Activated CD4-positive, alpha-beta T cell treated with anti-CD3 and anti-CD28 coated beads, Interleukin-2, amount 10 ng/mL, durations not matched to agents 24 days and 14 days (primary cell): Measurements from ENCODE around the gene IGSF11. TPM values are rescaled to one million over a fixed set of nuclear protein-coding genes. Genes with fewer than 3 reads are reported as not detected.
A peak's percentile ranks its signal among the peaks of the same experiment; 100 is the strongest.

Source experiments
- DNase-seq: peaks from one replicate; pipeline ENCODE4 v3.0.0; 2022
- H3K27ac Mint-ChIP-seq: one replicate; pipeline ENCODE4 v1.8.0; 2022; ENCODE audit warnings: mild to moderate bottlenecking, mixed read lengths
- H3K27me3 Mint-ChIP-seq: one replicate; pipeline ENCODE4 v1.8.0; 2022; ENCODE audit warnings: mixed read lengths
- H3K36me3 Mint-ChIP-seq: one replicate; pipeline ENCODE4 v1.8.0; 2022; ENCODE audit warnings: low read depth, mild to moderate bottlenecking, mixed read lengths
- H3K4me1 Mint-ChIP-seq: one replicate; pipeline ENCODE4 v1.8.0; 2021; ENCODE audit warnings: mixed read lengths
- H3K4me3 Mint-ChIP-seq: one replicate; pipeline ENCODE4 v1.8.0; 2022; ENCODE audit warnings: mild to moderate bottlenecking, moderate library complexity, mixed read lengths
- H3K9me3 Mint-ChIP-seq: one replicate; pipeline ENCODE4 v1.8.0; 2021; ENCODE audit warnings: mixed read lengths
- intact Hi-C: fragments of 100-400 bp; cut with micrococcal nuclease; formaldehyde crosslinking; loops from one replicate; pipeline ENCODE4 v1.15.1; 2023
- total RNA-seq: library from RNA; stranded (reverse); gene quantifications from 2 replicates; pipeline ENCODE4 v1.2.3, GENCODE V29; 2022

IGSF11 gene
- total RNA-seq, 1 donor from 2014 or later: not detected

- DNase-seq: no peak
- Mint-ChIP-seq H3K4me1 (peaks cover 23% of the 10 kb centered on the region), H3K27me3 (peaks cover 2% of the 10 kb centered on the region), H3K27ac (no peak overlapping the region), H3K4me3 (no peak overlapping the region), H3K9me3 (no peaks in the 10 kb centered on the region), H3K36me3 (peaks cover 4% of the 10 kb centered on the region)
- intact Hi-C loops: no loop called here
Measured at GRCh38 chr3:118951089-118951488, 83.6 kb downstream of the IGSF11 start.

DNA sequence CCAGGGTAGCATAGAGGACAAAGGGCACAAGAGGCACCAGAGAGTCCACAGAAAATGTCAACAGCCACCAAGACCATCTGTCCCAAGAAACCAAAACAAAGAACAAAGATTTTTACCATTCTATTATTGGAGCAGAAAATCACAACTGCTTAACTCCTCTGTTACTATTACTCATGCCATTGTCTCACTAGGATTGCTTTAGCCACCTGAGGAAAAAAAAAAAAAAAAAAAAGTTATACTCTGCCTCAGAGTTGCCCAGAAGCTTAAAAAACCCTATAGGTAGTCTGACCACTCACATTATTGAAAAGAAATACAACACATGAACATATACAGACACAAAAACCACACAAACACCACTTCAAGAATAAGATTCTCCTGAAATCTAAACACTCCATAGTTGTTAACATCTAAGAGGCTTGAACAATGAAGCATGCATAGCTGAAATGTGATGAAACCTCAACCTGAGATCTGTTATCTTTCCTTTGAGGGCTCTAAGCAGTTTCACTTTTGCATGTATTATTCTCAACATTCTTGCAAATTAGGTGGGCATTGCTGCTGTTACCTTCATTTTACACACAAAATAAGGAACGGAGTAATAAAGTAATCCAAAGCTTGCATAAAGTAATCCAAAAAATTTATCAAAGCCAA is 85.4 kb downstream of the IGSF11 start:
- Mint-ChIP-seq H3K36me3 (peaks cover 4% of the 10 kb centered on the region), H3K27me3 (peaks cover 3% of the 10 kb centered on the region), H3K4me3 (peak overlapping the region; percentile 62), H3K9me3 (no peaks in the 10 kb centered on the region), H3K27ac (peak overlapping the region; percentile 23), H3K4me1 (peaks cover 14% of the 10 kb centered on the region)
- peak; percentile 69 for DNase-seq
- intact Hi-C loops: no loop called here

DNA sequence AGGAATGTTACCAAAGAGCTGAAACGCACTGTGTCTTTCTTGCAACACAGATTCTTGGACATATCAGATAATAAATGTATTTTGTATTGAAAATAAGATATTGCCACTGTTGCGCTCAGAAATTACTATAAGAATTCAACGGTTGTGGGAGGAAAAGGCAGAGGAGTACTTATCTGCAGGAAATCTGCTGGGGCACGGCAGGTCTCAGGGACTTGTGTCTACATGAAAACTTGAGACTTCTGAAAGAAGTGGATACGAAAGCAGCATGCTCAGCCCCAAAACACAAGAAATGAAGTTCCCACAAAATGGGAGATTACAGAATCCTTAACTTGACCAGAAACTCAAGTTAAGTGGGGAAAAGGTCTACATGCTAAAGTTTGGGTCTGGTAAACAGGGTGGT is 86.5 kb downstream of the IGSF11 start:
- no peak overlapping the region for H3K27ac Mint-ChIP-seq
- H3K36me3 Mint-ChIP-seq: no peaks in the 10 kb centered on the region
- peaks cover 2% of the 10 kb centered on the region for H3K27me3 Mint-ChIP-seq
- H3K4me3 Mint-ChIP-seq: no peak overlapping the region
- H3K9me3 Mint-ChIP-seq: no peaks in the 10 kb centered on the region
- no peak for DNase-seq
- peaks cover 14% of the 10 kb centered on the region for H3K4me1 Mint-ChIP-seq
- intact Hi-C loops: no loop called here

DNA sequence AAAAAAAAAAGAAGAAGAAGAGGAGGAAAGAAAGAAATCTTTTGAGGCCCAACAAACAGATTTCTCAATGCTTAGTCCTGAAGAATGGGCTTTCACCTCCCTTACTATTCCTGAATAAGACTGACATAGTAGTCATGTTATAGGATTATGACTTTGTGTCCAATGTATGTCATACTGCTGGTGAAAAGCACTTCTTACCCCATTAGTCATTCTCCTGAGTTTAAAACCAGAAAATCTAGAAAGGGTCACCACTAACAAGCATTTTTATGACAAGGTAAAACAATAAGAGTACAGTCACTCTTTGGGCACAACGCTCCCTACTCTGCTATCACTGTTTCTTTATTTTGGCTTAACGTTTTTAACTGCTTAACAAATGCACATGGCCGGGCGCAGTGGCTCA is 88.2 kb downstream of the IGSF11 start:
- peaks cover 2% of the 10 kb centered on the region for H3K27me3 Mint-ChIP-seq
- H3K4me1 Mint-ChIP-seq: peaks cover 21% of the 10 kb centered on the region
- no peak overlapping the region for H3K27ac Mint-ChIP-seq
- no peaks in the 10 kb centered on the region for H3K9me3 Mint-ChIP-seq
- no peak overlapping the region for H3K4me3 Mint-ChIP-seq
- intact Hi-C loops: no loop called here
- H3K36me3 Mint-ChIP-seq: no peaks in the 10 kb centered on the region
- no peak for DNase-seq

GRCh38 chr3:118945834-118946233 is 88.8 kb downstream of the IGSF11 start:
- peaks cover 2% of the 10 kb centered on the region for H3K27me3 Mint-ChIP-seq
- no peak overlapping the region for H3K27ac Mint-ChIP-seq
- no peaks in the 10 kb centered on the region for H3K9me3 Mint-ChIP-seq
- H3K36me3 Mint-ChIP-seq: no peaks in the 10 kb centered on the region
- peaks cover 21% of the 10 kb centered on the region for H3K4me1 Mint-ChIP-seq
- no peak for DNase-seq
- H3K4me3 Mint-ChIP-seq: no peak overlapping the region
- intact Hi-C loops: no loop called here

DNA sequence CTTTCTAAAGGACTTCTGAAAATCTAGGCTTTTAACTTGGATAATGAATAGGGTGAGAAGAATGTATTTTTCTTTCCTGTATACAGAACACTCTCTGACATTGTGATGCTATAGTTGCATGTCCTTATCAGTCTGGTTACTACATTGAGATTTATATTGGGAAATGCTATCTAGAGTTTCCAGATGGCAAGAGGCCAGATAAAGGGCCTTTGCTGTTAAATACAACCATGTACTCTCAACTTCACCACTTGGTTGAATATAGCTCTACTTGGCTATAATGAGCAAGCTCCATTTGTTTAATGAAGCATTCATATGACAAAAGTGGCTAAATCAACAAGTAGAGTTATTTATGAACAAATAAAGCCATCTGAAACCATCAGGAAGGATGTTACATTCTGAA is 91.0 kb downstream of the IGSF11 start:
- peaks cover 15% of the 10 kb centered on the region for H3K4me1 Mint-ChIP-seq
- peaks cover 2% of the 10 kb centered on the region for H3K27me3 Mint-ChIP-seq
- no peak overlapping the region for H3K27ac Mint-ChIP-seq
- intact Hi-C loops: no loop called here
- H3K4me3 Mint-ChIP-seq: no peak overlapping the region
- no peaks in the 10 kb centered on the region for H3K36me3 Mint-ChIP-seq
- H3K9me3 Mint-ChIP-seq: no peaks in the 10 kb centered on the region
- no peak for DNase-seq

DNA sequence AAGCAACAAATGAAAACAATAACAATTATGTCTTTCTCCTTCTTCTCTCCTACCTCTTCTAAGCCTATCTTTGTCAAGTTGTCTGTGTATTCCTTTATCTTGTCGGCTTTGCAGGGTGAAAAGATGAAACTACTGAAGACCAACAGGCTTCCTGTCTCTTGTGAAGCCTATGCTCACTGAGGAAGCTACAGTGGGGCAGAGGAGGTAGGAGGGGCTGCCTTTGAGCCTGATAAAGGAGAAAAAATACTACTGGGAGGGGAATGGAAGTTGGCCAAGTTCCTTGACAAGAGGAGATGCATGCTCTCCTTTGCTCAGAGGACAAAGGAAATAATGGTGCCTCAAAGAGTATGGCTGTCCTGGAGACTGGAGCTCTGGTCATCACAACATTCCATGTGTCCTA is 92.0 kb downstream of the IGSF11 start:
- DNase-seq: peak; percentile 58
- Mint-ChIP-seq H3K27ac (no peak overlapping the region), H3K4me1 (peaks cover 14% of the 10 kb centered on the region), H3K9me3 (no peaks in the 10 kb centered on the region), H3K4me3 (no peak overlapping the region), H3K27me3 (peaks cover 2% of the 10 kb centered on the region), H3K36me3 (no peaks in the 10 kb centered on the region)
- intact Hi-C loops: no loop called here

DNA sequence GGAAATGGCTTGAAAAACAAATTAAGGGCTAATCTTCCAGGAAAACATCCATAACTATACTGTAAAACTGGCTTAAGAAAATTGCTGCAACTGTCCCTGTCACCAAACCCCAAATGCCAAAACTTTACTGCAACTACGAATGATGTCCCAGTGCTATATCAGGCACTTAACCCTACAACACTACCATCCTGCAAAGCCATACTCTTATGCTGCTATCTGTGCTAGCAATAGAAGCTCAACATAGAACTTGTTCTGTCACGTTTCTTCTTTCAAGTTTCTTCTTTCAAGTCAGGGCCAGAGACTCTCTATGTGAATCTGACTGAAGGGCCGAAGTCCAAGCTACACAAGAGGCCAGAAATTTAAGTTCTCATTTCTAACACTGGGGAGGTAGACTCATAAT is 92.5 kb downstream of the IGSF11 start:
- H3K27me3 Mint-ChIP-seq: peaks cover 2% of the 10 kb centered on the region
- H3K36me3 Mint-ChIP-seq: no peaks in the 10 kb centered on the region
- no peak overlapping the region for H3K4me3 Mint-ChIP-seq
- no peak overlapping the region for H3K27ac Mint-ChIP-seq
- peaks cover 14% of the 10 kb centered on the region for H3K4me1 Mint-ChIP-seq
- no peaks in the 10 kb centered on the region for H3K9me3 Mint-ChIP-seq
- intact Hi-C loops: no loop called here
- DNase-seq: no peak

DNA sequence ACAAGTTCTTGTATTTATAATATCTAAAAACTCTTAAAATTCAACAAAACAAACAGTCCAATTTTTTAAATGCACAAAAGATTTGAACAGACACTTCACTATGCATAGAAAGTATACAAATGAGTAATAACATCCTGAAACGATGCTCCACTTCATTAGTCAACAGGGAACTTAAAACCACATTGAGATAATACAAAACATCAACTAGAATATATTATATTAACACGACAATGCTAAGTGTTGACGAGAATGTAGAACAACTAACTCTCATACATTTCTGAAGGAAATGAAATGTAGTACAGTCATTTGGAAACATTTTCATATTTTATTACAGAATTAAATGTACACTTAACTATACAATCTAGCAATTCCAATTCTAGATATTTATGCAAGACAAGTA is 93.4 kb downstream of the IGSF11 start:
- Mint-ChIP-seq H3K9me3 (no peaks in the 10 kb centered on the region), H3K4me3 (no peak overlapping the region), H3K4me1 (peaks cover 14% of the 10 kb centered on the region), H3K27ac (no peak overlapping the region), H3K27me3 (peaks cover 2% of the 10 kb centered on the region), H3K36me3 (no peaks in the 10 kb centered on the region)
- no peak for DNase-seq
- intact Hi-C loops: no loop called here

DNA sequence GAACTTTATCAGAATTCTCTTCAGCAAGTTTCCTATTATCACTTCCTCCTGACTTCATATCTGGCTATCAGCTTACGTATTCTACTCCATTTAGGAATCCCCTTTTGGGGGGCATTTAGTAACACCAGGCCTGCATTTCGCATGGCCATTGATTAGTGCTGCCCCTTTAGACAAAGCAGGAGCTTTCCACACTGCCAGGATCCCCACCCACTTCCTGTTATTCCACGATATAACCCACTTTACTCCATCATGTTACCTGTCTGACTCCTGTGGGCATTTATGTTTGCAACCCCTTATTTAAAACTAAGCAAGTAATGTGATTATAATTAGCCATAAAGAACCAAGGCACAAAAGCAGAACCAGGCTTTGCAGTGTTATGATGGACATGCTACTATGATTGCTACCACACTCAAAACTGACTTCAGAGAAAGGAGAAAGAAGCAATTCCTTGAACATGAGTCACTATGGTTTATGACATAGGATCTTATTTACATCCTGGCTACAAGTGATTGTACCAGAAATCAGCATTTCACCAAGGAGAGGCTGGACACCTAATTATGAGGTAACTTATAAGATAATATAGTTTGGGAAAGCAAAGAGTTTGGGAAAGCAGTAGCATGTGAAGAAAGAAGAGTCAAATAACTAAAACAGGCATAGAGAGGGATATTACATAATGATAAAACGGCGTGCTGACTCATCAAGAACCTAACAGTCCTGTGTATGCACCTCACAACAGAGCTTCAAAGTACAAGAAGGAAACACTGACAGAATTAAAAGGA is 96.3 kb downstream of the IGSF11 start:
- Mint-ChIP-seq H3K27ac (no peak overlapping the region), H3K27me3 (no peaks in the 10 kb centered on the region), H3K4me3 (no peak overlapping the region), H3K36me3 (no peaks in the 10 kb centered on the region), H3K4me1 (peaks cover 14% of the 10 kb centered on the region), H3K9me3 (no peaks in the 10 kb centered on the region)
- intact Hi-C loops: no loop called here
- DNase-seq: no peak

DNA sequence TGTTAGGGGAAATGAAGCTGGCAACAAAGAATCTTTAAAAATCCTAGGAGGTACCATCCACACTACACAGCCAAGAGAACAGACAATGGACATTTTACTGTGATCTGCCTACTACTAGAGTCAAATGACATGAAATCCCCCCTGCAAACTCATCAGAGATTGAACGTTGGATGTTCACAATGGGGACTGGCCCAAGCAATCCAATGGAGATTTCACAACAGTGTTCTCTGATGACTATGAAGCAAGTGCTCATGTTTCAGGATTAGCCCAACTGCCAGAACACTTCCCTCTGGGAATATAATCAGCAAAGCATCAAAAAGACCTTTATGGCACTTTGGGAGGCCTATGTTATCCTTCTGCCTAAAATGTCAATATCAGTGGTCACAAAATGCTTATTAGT is 97.8 kb downstream of the IGSF11 start:
- intact Hi-C loops: no loop called here
- DNase-seq: no peak
- Mint-ChIP-seq H3K27ac (no peak overlapping the region), H3K27me3 (no peaks in the 10 kb centered on the region), H3K4me1 (peaks cover 9% of the 10 kb centered on the region), H3K4me3 (no peak overlapping the region), H3K9me3 (no peaks in the 10 kb centered on the region), H3K36me3 (no peaks in the 10 kb centered on the region)

DNA sequence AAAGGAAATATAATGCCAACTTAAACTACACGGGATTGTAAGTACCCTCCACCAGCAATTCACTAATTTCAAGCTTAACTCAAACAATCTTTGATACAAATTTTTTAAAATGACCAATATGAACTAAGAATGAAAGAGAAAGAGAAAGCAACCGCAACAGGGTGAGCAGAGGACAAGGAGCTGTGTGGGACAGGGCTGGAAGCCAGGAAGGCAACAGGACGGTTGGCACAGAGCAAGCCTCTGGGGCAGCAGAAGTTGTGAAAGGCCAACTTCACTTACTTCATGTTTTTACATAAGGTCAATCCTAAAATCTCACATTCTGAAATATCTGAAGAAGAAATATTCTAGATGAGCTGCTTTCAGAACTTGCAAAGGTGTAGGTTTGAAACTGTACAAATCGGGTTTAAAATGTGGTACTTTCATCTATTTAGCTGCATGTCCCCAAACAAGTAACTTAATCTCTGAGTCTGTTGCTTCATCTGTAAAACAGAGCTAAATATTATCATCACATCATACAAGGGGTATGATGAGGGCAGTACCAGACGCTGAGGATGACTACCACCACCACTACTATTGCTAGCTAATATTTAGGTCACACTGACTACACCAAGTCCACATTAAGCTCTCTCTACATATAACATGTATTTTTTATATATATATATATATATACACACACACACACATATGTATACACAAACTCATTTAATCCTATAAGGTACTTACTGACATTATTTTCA is 101.7 kb downstream of the IGSF11 start:
- no peak for DNase-seq
- H3K4me1 Mint-ChIP-seq: peaks cover 2% of the 10 kb centered on the region
- H3K9me3 Mint-ChIP-seq: no peaks in the 10 kb centered on the region
- peaks cover 2% of the 10 kb centered on the region for H3K27me3 Mint-ChIP-seq
- H3K36me3 Mint-ChIP-seq: no peaks in the 10 kb centered on the region
- no peak overlapping the region for H3K4me3 Mint-ChIP-seq
- intact Hi-C loops: no loop called here
- H3K27ac Mint-ChIP-seq: no peak overlapping the region

- H3K27ac Mint-ChIP-seq: no peak overlapping the region
- H3K36me3 Mint-ChIP-seq: no peaks in the 10 kb centered on the region
- intact Hi-C loops: no loop called here
- no peak for DNase-seq
- peaks cover 2% of the 10 kb centered on the region for H3K4me1 Mint-ChIP-seq
- no peaks in the 10 kb centered on the region for H3K9me3 Mint-ChIP-seq
- H3K27me3 Mint-ChIP-seq: peaks cover 2% of the 10 kb centered on the region
- H3K4me3 Mint-ChIP-seq: no peak overlapping the region
Measured at GRCh38 chr3:118931996-118932395, 102.7 kb downstream of the IGSF11 start.

GRCh38 chr3:118927449-118927848 is 107.2 kb downstream of the IGSF11 start:
- intact Hi-C loops: no loop called here
- no peak for DNase-seq
- Mint-ChIP-seq H3K27ac (no peak overlapping the region), H3K4me1 (no peaks in the 10 kb centered on the region), H3K4me3 (no peak overlapping the region), H3K27me3 (peaks cover 6% of the 10 kb centered on the region), H3K36me3 (no peaks in the 10 kb centered on the region), H3K9me3 (no peaks in the 10 kb centered on the region)
